ENCODE data around the gene SAV1.

GRCh38 chr14:50697659-50698290, 29.7 kb upstream of the SAV1 start:
- TF ChIP-seq CTCF (conservative IDR thresholded peaks at IDR 0.05; ENCODE audit: low read length) (no peak), EZH2phosphoT487 (IDR thresholded peaks at IDR 0.05; ENCODE audit: borderline replicate concordance, low read depth, low read length) (no peak)

All from OCI-LY7 (cell line).